ENCODE data around the gene FBXL14. TPM values are rescaled to one million over a fixed set of nuclear protein-coding genes. Genes with fewer than 3 reads are reported as not detected.

The FBXL14 gene
- total and polyA plus RNA-seq, 4 donors: 0.67 to 7.5 (median 4.9) TPM

- no peaks in the 10 kb centered on the region for H3K27me3 ChIP-seq (ENCODE audit: control insufficient read depth in 4 of 4, insufficient read depth in 4 of 4, low read length in 3 of 4)
- H3K27ac ChIP-seq (ENCODE audit: low read depth in 1 of 2, low read length in 2 of 2): no peak overlapping the region
- no peaks in the 10 kb centered on the region for H3K36me3 ChIP-seq (ENCODE audit: control insufficient read depth in 4 of 4, insufficient read depth in 3 of 4, low read depth in 1 of 4, low read length in 3 of 4)
- H3K9ac ChIP-seq (ENCODE audit: low read depth in 1 of 2, low read length in 2 of 2): no peak overlapping the region
- H3K4me3 ChIP-seq (ENCODE audit: low read depth in 1 of 3, low read length in 3 of 3): no peak overlapping the region
- no peaks in the 10 kb centered on the region for H3K4me1 ChIP-seq (ENCODE audit: control insufficient read depth in 4 of 4, insufficient read depth in 4 of 4, low read length in 3 of 4)
- WGBS: 77% methylated on average over 12 of the region's 12 CpGs
- no peaks in the 10 kb centered on the region for H3K9me3 ChIP-seq (ENCODE audit: control insufficient read depth in 4 of 4, low read length in 3 of 4)
- DNase-seq (ENCODE audit: low spot score): no peak
- TF ChIP-seq TAF1 (conservative IDR thresholded peaks at IDR 0.05) (no peak), SP1 (IDR thresholded peaks at IDR 0.05) (no peak), FOXA2 (IDR thresholded peaks at IDR 0.05) (no peak)
- TF ChIP-seq, protein P1, sequence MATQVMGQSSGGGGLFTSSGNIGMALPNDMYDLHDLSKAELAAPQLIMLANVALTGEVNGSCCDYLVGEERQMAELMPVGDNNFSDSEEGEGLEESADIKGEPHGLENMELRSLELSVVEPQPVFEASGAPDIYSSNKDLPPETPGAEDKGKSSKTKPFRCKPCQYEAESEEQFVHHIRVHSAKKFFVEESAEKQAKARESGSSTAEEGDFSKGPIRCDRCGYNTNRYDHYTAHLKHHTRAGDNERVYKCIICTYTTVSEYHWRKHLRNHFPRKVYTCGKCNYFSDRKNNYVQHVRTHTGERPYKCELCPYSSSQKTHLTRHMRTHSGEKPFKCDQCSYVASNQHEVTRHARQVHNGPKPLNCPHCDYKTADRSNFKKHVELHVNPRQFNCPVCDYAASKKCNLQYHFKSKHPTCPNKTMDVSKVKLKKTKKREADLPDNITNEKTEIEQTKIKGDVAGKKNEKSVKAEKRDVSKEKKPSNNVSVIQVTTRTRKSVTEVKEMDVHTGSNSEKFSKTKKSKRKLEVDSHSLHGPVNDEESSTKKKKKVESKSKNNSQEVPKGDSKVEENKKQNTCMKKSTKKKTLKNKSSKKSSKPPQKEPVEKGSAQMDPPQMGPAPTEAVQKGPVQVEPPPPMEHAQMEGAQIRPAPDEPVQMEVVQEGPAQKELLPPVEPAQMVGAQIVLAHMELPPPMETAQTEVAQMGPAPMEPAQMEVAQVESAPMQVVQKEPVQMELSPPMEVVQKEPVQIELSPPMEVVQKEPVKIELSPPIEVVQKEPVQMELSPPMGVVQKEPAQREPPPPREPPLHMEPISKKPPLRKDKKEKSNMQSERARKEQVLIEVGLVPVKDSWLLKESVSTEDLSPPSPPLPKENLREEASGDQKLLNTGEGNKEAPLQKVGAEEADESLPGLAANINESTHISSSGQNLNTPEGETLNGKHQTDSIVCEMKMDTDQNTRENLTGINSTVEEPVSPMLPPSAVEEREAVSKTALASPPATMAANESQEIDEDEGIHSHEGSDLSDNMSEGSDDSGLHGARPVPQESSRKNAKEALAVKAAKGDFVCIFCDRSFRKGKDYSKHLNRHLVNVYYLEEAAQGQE (IDR thresholded peaks at IDR 0.05): no peak
These were observed 41.4 kb downstream of the FBXL14 start for GRCh38 chr12:1552911-1553491.

- Histone ChIP-seq H3K4me1 (ENCODE audit: control insufficient read depth in 4 of 4, insufficient read depth in 4 of 4, low read length in 3 of 4) (no peaks in the 10 kb centered on the region), H3K9me3 (ENCODE audit: control insufficient read depth in 4 of 4, low read length in 3 of 4) (no peaks in the 10 kb centered on the region), H3K27ac (ENCODE audit: low read depth in 1 of 2, low read length in 2 of 2) (no peak overlapping the region), H3K9ac (ENCODE audit: low read depth in 1 of 2, low read length in 2 of 2) (no peak overlapping the region), H3K27me3 (ENCODE audit: control insufficient read depth in 4 of 4, insufficient read depth in 4 of 4, low read length in 3 of 4) (no peaks in the 10 kb centered on the region), H3K4me3 (ENCODE audit: low read depth in 1 of 3, low read length in 3 of 3) (no peak overlapping the region), H3K36me3 (ENCODE audit: control insufficient read depth in 4 of 4, insufficient read depth in 3 of 4, low read depth in 1 of 4, low read length in 3 of 4) (no peaks in the 10 kb centered on the region)
- no peak for DNase-seq (ENCODE audit: low spot score)
- 93% methylated on average over 2 of the region's 2 CpGs for WGBS
- no peak for TF ChIP-seq JUND (IDR thresholded peaks at IDR 0.05)
These were observed 42.2 kb downstream of the FBXL14 start for GRCh38 chr12:1552171-1552570.

- H3K27me3 ChIP-seq (ENCODE audit: control insufficient read depth in 4 of 4, insufficient read depth in 4 of 4, low read length in 3 of 4): no peaks in the 10 kb centered on the region
- TF ChIP-seq YY1 (IDR thresholded peaks at IDR 0.05): no peak
- no peak for TF ChIP-seq FOXA2 (IDR thresholded peaks at IDR 0.05)
- TF ChIP-seq HNF4A (conservative IDR thresholded peaks at IDR 0.05): no peak
- no peak for TF ChIP-seq EGR1 (IDR thresholded peaks at IDR 0.05; ENCODE audit: low read depth in 2 of 2)
- no peak for TF ChIP-seq ZBTB33 (IDR thresholded peaks at IDR 0.05)
- TF ChIP-seq NR2F2 (IDR thresholded peaks at IDR 0.05): no peak
- TF ChIP-seq FOXA1 (IDR thresholded peaks at IDR 0.05): no peak
- TF ChIP-seq, protein P1 (IDR thresholded peaks at IDR 0.05): no peak
- TF ChIP-seq HNF4G (IDR thresholded peaks at IDR 0.05): no peak
- TF ChIP-seq RAD21 (IDR thresholded peaks at IDR 0.05): no peak
- no peak for TF ChIP-seq TAF1 (conservative IDR thresholded peaks at IDR 0.05)
- TF ChIP-seq ATF3 (IDR thresholded peaks at IDR 0.05): no peak
- TF ChIP-seq CTCF (IDR thresholded peaks at IDR 0.05; ENCODE audit: low read depth, low read length, missing input control): no peak
- TF ChIP-seq, protein P2, sequence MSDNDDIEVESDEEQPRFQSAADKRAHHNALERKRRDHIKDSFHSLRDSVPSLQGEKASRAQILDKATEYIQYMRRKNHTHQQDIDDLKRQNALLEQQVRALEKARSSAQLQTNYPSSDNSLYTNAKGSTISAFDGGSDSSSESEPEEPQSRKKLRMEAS (IDR thresholded peaks at IDR 0.05): no peak
- TF ChIP-seq SP1 (IDR thresholded peaks at IDR 0.05): no peak
- no peak for TF ChIP-seq JUND (IDR thresholded peaks at IDR 0.05)
- TF ChIP-seq GABPA (IDR thresholded peaks at IDR 0.05 in 1 of 2, conservative IDR thresholded peaks at IDR 0.05 in 1 of 2): no peak
These were observed 42.9 kb downstream of the FBXL14 start for GRCh38 chr12:1551496-1551895.

More at GRCh38 chr12:1551496-1551895, 42.9 kb downstream of the FBXL14 start:
- Histone ChIP-seq H3K27ac (ENCODE audit: low read depth in 1 of 2, low read length in 2 of 2) (no peak overlapping the region), H3K9ac (ENCODE audit: low read depth in 1 of 2, low read length in 2 of 2) (no peak overlapping the region), H3K9me3 (ENCODE audit: control insufficient read depth in 4 of 4, low read length in 3 of 4) (no peaks in the 10 kb centered on the region), H3K4me1 (ENCODE audit: control insufficient read depth in 4 of 4, insufficient read depth in 4 of 4, low read length in 3 of 4) (no peaks in the 10 kb centered on the region), H3K36me3 (ENCODE audit: control insufficient read depth in 4 of 4, insufficient read depth in 3 of 4, low read depth in 1 of 4, low read length in 3 of 4) (no peaks in the 10 kb centered on the region), H3K4me3 (ENCODE audit: low read depth in 1 of 3, low read length in 3 of 3) (no peak overlapping the region)
- no peak for DNase-seq (ENCODE audit: low spot score)
- 93% methylated on average over 6 of the region's 6 CpGs for WGBS
